GM20000 (cell line): ENCODE measurements around the gene FOXL2.

Experiments
- DNase-seq: peaks from one replicate; pipeline ENCODE4 v3.0.0; 2012; ENCODE audit warnings: low spot score
- CTCF ChIP-seq: IDR thresholded peaks from 2 replicates; pipeline ENCODE4 v1.5.1; 2012; ENCODE audit warnings: mild to moderate bottlenecking, control low read depth; ENCODE audit errors: extremely low read depth, missing control alignments

The FOXL2 gene

GRCh38 chr3:138950701-138951100 is 3.8 kb upstream of the FOXL2 start:
- no peak for DNase-seq
- TF ChIP-seq CTCF = no peak

- no peak for DNase-seq
- no peak for TF ChIP-seq CTCF
These were observed 3.2 kb upstream of the FOXL2 start for GRCh38 chr3:138950006-138950644.

DNA sequence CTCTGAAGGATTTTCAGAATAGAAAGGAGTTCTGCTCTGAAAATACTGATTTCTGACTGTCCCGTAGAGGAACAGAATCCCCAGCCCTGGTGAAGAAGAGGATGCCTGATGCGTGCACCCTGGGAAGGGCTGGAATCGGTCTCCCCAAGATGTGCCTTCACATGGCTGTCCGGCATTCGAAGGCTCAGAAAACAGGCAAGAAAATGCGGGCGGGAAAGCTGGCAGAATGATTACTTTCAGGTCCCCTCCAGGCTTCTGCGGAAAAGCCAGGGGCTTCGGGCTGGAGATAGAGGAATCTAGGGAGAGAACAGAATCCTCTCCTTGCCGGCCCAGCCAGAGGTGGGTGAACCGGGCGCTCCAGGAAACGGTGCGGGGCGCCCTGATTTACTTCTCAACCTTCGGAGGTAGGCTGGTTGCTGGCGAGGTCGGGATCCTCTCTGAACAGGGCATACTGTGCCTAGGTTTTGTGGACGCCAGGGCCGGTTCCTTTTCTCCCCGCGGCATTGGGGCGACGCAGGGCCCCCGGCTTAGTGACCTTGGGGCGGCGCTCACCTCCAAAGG is 2.6 kb upstream of the FOXL2 start:
- TF ChIP-seq CTCF = no peak
- DNase-seq = no peak

GRCh38 chr3:138949002-138949418 is 2.1 kb upstream of the FOXL2 start:
- no peak for TF ChIP-seq CTCF
- no peak for DNase-seq

GRCh38 chr3:138948371-138949001 is 1.5 kb upstream of the FOXL2 start:
- DNase-seq = no peak
- TF ChIP-seq CTCF = no peak

- no peak for TF ChIP-seq CTCF
- DNase-seq = no peak
These were observed 671 bp upstream of the FOXL2 start for GRCh38 chr3:138947495-138948121.
